Measurements from ENCODE around the gene SMIM14.

Gene SMIM14

GRCh38 chr4:39614487-39615162 is 24.0 kb downstream of the SMIM14 start:
- no peak for DNase-seq (ENCODE audit: low read depth)
- no peak for TF ChIP-seq CTCF (conservative IDR thresholded peaks at IDR 0.05; ENCODE audit: low read depth, low read length)
- H3K4me3 ChIP-seq (ENCODE audit: low read length): no peak overlapping the region

- no peak for DNase-seq (ENCODE audit: low read depth)
- no peak overlapping the region for H3K4me3 ChIP-seq (ENCODE audit: low read length)
- no peak for TF ChIP-seq CTCF (conservative IDR thresholded peaks at IDR 0.05; ENCODE audit: low read depth, low read length)
These were observed 25.5 kb downstream of the SMIM14 start for GRCh38 chr4:39613093-39613656.

- H3K4me3 ChIP-seq (ENCODE audit: low read length): no peak overlapping the region
- TF ChIP-seq CTCF (conservative IDR thresholded peaks at IDR 0.05; ENCODE audit: low read depth, low read length): no peak
- DNase-seq (ENCODE audit: low read depth): no peak
These were observed 29.2 kb downstream of the SMIM14 start for GRCh38 chr4:39609454-39609931.

- TF ChIP-seq CTCF (conservative IDR thresholded peaks at IDR 0.05; ENCODE audit: low read depth, low read length): no peak
- H3K4me3 ChIP-seq (ENCODE audit: low read length): no peak overlapping the region
- DNase-seq (ENCODE audit: low read depth): no peak
These were observed 30.2 kb downstream of the SMIM14 start for GRCh38 chr4:39608451-39608850.

GRCh38 chr4:39606747-39607146 is 31.9 kb downstream of the SMIM14 start:
- DNase-seq (ENCODE audit: low read depth): no peak
- no peak overlapping the region for H3K4me3 ChIP-seq (ENCODE audit: low read length)
- TF ChIP-seq CTCF (conservative IDR thresholded peaks at IDR 0.05; ENCODE audit: low read depth, low read length): no peak

- no peak for TF ChIP-seq CTCF (conservative IDR thresholded peaks at IDR 0.05; ENCODE audit: low read depth, low read length)
- DNase-seq (ENCODE audit: low read depth): no peak
These were observed 40.8 kb downstream of the SMIM14 start for GRCh38 chr4:39597695-39598381.

More at GRCh38 chr4:39597695-39598381, 40.8 kb downstream of the SMIM14 start:
- no peak overlapping the region for H3K4me3 ChIP-seq (ENCODE audit: low read length)

Measured in retinal pigment epithelial cell (primary cell).